ENCODE measurements around the gene SGSM2.

GRCh38 chr17:2398655-2399571 lies 61.6 kb downstream of the SGSM2 start:
- no peak for TF ChIP-seq TAF1 (IDR thresholded peaks at IDR 0.05; ENCODE audit: borderline replicate concordance, insufficient read depth, low read length)
- TF ChIP-seq POLR2AphosphoS5 (IDR thresholded peaks at IDR 0.05; ENCODE audit: low read depth, low read length), result no peak; the same call in 1 of the 2 replicates
- no peak for TF ChIP-seq REST (IDR thresholded peaks at IDR 0.05; ENCODE audit: insufficient read depth in 1 of 2, low read depth in 2 of 2, low read length in 2 of 2)
- no peak for TF ChIP-seq FOXP2 (optimal IDR thresholded peaks at IDR 0.05; ENCODE audit: borderline replicate concordance, extremely low read depth, extremely low read length, insufficient read depth)
